HepG2 (cell line): ENCODE data around the gene CDT1. TPM values are rescaled to one million over a fixed set of nuclear protein-coding genes. Genes with fewer than 3 reads are reported as not detected.
A peak's percentile ranks its signal among the peaks of the same experiment; 100 is the strongest.

Source experiments
- AKNA ChIP-seq: sonication (generic); formaldehyde crosslinking; IDR thresholded peaks from 2 replicates; pipeline ENCODE4 v1.4.0; 2020; ENCODE audit warnings: missing genetic modification reagents, borderline replicate concordance
- ARNTL ChIP-seq: sonication (generic); formaldehyde crosslinking; IDR thresholded peaks from 2 replicates; pipeline ENCODE4 v1.4.0; 2020; ENCODE audit warnings: mild to moderate bottlenecking, missing genetic modification reagents
- CHD4 ChIP-seq: fragments of 200-600 bp; sonication (generic); IDR thresholded peaks from 2 replicates; pipeline ENCODE4 v1.7.0; 2017; ENCODE audit warnings: mild to moderate bottlenecking, low read length, borderline replicate concordance
- GATAD2A ChIP-seq: IDR thresholded peaks from 2 replicates; pipeline ENCODE4 v1.6.1; 2016
- HDAC1 ChIP-seq: sonication (generic); formaldehyde crosslinking; IDR thresholded peaks from 2 replicates; pipeline ENCODE4 v1.5.1; 2020; ENCODE audit warnings: mild to moderate bottlenecking, missing genetic modification reagents
- ISL2 ChIP-seq: sonication (generic); formaldehyde crosslinking; IDR thresholded peaks from 2 replicates; pipeline ENCODE4 v1.5.0; 2020; ENCODE audit warnings: missing genetic modification reagents
- MAZ ChIP-seq, 2 experiments: sonication (generic) in 1 of 2; formaldehyde crosslinking in 1 of 2; IDR thresholded peaks; 2 replicates each; pipeline versions ENCODE4 v1.5.0 to v1.6.1; 2012 to 2020; ENCODE audit warnings: low read depth in 2 of 2, mild to moderate bottlenecking in 2 of 2, borderline replicate concordance in 1 of 2, improper control_type of control experiment in 1 of 2, low read length in 1 of 2, missing genetic modification reagents in 1 of 2, moderate library complexity in 1 of 2
- SP140L ChIP-seq: sonication (generic); formaldehyde crosslinking; IDR thresholded peaks from 2 replicates; pipeline ENCODE4 v1.4.0; 2020; ENCODE audit warnings: missing genetic modification reagents, borderline replicate concordance
- TCF7L2 ChIP-seq: IDR thresholded peaks from 2 replicates; pipeline ENCODE4 v1.6.1; 2011; ENCODE audit warnings: mild to moderate bottlenecking, low read depth, low read length, moderate library complexity
- ZFAT ChIP-seq: sonication (generic); formaldehyde crosslinking; conservative IDR thresholded peaks from 2 replicates; pipeline ENCODE4 v1.8.1; 2023; ENCODE audit warnings: missing genetic modification reagents, inconsistent platforms
- ZFP37 ChIP-seq: sonication (generic); formaldehyde crosslinking; IDR thresholded peaks from 2 replicates; pipeline ENCODE4 v1.4.0; 2020; ENCODE audit warnings: missing genetic modification reagents, borderline replicate concordance
- ZNF205 ChIP-seq: IDR thresholded peaks from 2 replicates; pipeline ENCODE4 v1.6.1; 2018; ENCODE audit warnings: missing biosample characterization, missing genetic modification reagents
- ZNF264 ChIP-seq: sonication (generic); formaldehyde crosslinking; IDR thresholded peaks from 2 replicates; pipeline ENCODE4 v1.4.0; 2020; ENCODE audit warnings: missing genetic modification reagents
- ZNF333 ChIP-seq: sonication (generic); formaldehyde crosslinking; IDR thresholded peaks from 2 replicates; pipeline ENCODE4 v1.4.0; 2020; ENCODE audit warnings: mild to moderate bottlenecking, missing genetic modification reagents, borderline replicate concordance
- ZNF563 ChIP-seq: sonication (generic); formaldehyde crosslinking; IDR thresholded peaks from 2 replicates; pipeline ENCODE4 v1.8.0; 2022; ENCODE audit warnings: mild to moderate bottlenecking, moderate library complexity, missing genetic modification reagents
- ZNF576 ChIP-seq: sonication (generic); formaldehyde crosslinking; IDR thresholded peaks from 2 replicates; pipeline ENCODE4 v1.4.0; 2020; ENCODE audit warnings: mild to moderate bottlenecking, missing genetic modification reagents
- polyA plus RNA-seq, 8 experiments: library from polyadenylated mRNA; depleted of rRNA in 3 of 8; stranded (reverse) in 7 of 8; unstranded in 1 of 8; fragments of >200 nt; fragmentation: Illumina TruSeq in 4 of 8; extraction: Trizol in 4 of 8; gene quantifications; 2 replicates each; pipeline versions ENCODE4 v1.2.1 to v1.2.3, GENCODE V29; 2011 to 2016; ENCODE audit warnings: low read depth in 4 of 8, missing spikeins in 1 of 8, mixed read lengths in 1 of 8; ENCODE audit not compliant: insufficient read depth in 1 of 8
- total RNA-seq, 5 experiments: library from RNA; depleted of rRNA; stranded (reverse); fragments of >200 nt; fragmentation: Illumina TruSeq; extraction: Trizol; gene quantifications; 2 replicates each; pipeline ENCODE4 v1.2.3, GENCODE V29; 2016; ENCODE audit warnings: low read depth in 1 of 5
- TF ChIP-seq, protein P1 (sequence below): sonication (generic); formaldehyde crosslinking; IDR thresholded peaks from 2 replicates; pipeline ENCODE4 v1.4.0; 2020; ENCODE audit warnings: missing genetic modification reagents
- TF ChIP-seq, protein P2 (sequence below): sonication (generic); formaldehyde crosslinking; IDR thresholded peaks from 2 replicates; pipeline ENCODE4 v1.5.0; 2020; ENCODE audit warnings: mild to moderate bottlenecking, missing genetic modification reagents, borderline replicate concordance
- TF ChIP-seq, protein P3 (sequence below): sonication (generic); formaldehyde crosslinking; IDR thresholded peaks from 2 replicates; pipeline ENCODE4 v1.4.0; 2020; ENCODE audit warnings: mild to moderate bottlenecking, low read depth, missing genetic modification reagents

CDT1 gene
- total and polyA plus RNA-seq, 2 of the 13 experiments (the other 11 are each of a cell fraction or from before 2014, with no cell fraction given), result 23.1 to 23.8 TPM

DNA sequence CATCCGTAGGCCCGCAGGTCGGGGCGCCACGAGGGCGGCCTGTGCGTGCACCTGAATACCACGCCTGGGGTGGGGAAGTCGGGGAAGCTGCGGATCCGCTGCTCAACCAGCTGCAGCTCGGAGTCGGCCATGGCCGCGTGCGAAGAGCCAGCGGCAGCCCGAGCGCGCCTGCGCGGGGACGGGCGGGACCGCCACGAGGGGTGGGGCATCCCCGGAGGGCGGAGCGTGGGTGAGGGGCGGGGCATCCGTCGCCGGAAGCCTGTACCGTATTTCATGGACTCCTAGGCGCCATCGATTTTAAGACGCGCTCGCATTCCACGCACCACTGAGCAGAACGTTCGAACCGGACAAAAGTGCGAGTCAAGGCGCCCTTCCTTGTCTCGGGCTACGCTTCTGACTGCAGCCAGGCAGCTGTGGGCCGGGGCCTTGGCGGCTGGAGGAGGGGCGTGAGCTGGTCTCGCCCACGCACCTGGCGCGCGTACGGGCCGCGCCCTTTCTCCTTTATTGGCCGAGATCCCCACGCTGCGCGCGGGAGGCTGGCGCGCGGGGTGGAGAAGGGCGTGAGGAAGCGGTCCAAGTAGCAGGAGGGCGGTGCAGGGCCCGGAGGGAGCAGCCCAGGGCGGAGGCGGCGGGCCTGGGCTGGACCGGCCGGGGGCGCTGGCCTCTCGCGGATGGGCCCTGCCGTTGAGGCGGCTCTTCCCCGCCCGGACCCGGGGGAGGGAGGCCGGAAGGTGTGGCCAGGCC, 8.4 kb downstream of the CDT1 start, which contains the start of gene APRT (continued):
- TF ChIP-seq SP140L (CRISPR knock-in tag) (no peak), ZNF576 (peak; percentile 2), ZFAT (CRISPR knock-in tag) (no peak), CHD4 (0 out of 2 replicates have a peak, but pooled peaks have one; percentile 41), ISL2 (CRISPR knock-in tag) (peak; percentile 61; the same call in 1 of the 2 replicates), GATAD2A (peak; percentile 57; the same call in 1 of the 2 replicates), ZNF264 (no peak), HDAC1 (CRISPR knock-in tag) (peak; percentile 84), MAZ (IDR thresholded peaks at IDR 0.05; ENCODE audit: borderline replicate concordance, low read depth, low read length) (peak; percentile 56; the same call in 1 of the 2 replicates), MAZ (CRISPR knock-in tag; IDR thresholded peaks at IDR 0.05; ENCODE audit: low read depth) (peak; percentile 60), ZNF563 (peak; percentile 83), ZNF333 (CRISPR knock-in tag) (peak; percentile 14), ZNF205 (peak; percentile 40; the same call in 1 of the 2 replicates), ARNTL (CRISPR knock-in tag) (peak; percentile 87), TCF7L2 (no peak), ZFP37 (no peak), AKNA (0 out of 2 replicates have a peak, but pooled peaks have one; percentile 9)
- TF ChIP-seq, protein P1, sequence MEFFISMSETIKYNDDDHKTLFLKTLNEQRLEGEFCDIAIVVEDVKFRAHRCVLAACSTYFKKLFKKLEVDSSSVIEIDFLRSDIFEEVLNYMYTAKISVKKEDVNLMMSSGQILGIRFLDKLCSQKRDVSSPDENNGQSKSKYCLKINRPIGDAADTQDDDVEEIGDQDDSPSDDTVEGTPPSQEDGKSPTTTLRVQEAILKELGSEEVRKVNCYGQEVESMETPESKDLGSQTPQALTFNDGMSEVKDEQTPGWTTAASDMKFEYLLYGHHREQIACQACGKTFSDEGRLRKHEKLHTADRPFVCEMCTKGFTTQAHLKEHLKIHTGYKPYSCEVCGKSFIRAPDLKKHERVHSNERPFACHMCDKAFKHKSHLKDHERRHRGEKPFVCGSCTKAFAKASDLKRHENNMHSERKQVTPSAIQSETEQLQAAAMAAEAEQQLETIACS, result peak; percentile 46; the same call in 1 of the 2 replicates
- TF ChIP-seq, protein P2, sequence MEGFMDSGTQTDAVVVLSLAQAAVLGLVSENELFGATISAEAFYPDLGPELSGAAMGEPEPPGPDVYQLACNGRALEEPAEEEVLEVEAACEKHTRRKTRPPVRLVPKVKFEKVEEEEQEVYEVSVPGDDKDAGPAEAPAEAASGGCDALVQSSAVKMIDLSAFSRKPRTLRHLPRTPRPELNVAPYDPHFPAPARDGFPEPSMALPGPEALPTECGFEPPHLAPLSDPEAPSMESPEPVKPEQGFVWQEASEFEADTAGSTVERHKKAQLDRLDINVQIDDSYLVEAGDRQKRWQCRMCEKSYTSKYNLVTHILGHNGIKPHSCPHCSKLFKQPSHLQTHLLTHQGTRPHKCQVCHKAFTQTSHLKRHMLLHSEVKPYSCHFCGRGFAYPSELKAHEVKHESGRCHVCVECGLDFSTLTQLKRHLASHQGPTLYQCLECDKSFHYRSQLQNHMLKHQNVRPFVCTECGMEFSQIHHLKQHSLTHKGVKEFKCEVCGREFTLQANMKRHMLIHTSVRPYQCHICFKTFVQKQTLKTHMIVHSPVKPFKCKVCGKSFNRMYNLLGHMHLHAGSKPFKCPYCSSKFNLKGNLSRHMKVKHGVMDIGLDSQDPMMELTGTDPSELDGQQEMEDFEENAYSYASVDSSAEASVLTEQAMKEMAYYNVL, result peak; percentile 83
- TF ChIP-seq, protein P3, sequence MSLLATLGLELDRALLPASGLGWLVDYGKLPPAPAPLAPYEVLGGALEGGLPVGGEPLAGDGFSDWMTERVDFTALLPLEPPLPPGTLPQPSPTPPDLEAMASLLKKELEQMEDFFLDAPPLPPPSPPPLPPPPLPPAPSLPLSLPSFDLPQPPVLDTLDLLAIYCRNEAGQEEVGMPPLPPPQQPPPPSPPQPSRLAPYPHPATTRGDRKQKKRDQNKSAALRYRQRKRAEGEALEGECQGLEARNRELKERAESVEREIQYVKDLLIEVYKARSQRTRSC (CRISPR knock-in tag), result peak; percentile 82; the same call in 1 of the 2 replicates
